ENCODE results near the gene CNTNAP2. TPM values are rescaled to one million over a fixed set of nuclear protein-coding genes. Genes with fewer than 3 reads are reported as not detected.

The CNTNAP2 gene
- polyA plus RNA-seq, 3 donors from 2014 or later = 0.94 to 1.1 TPM; not detected in 1

DNA sequence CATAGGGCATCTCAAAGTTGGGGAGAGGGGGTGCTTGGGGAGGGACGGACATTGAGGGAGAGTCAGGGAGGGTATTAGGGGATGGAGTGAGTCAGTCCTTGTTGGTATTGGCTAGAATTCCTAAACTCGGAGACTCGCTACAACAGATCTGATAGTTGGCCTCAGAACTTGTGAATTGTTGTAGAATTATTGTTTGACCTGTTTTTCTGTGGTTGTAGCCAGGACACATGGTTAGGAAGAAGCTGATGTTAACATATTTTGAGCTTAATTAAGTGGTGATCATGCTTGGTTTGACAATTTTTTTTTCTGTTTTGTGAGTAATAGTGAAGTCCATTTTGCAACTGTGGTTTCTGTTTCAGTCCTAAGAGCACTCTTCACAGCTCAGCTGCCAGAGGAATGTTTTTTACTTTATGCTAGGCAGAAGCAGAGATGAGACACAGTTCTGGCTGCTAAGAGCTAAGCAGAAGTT lies 1283.7 kb downstream of the CNTNAP2 start:
- no peaks in the 10 kb centered on the region for H3K4me1 Mint-ChIP-seq
- H3K27me3 Mint-ChIP-seq (ENCODE audit: low read depth in 3 of 3) = peaks cover 0 to 2% (median 0%) of the 10 kb centered on the region in 3 donors
- peaks cover 6 to 46% (median 9%) of the 10 kb centered on the region in 6 donors for H3K9me3 Mint-ChIP-seq
- H3K27ac Mint-ChIP-seq = no peak overlapping the region
- H3K4me3 Mint-ChIP-seq = no peak overlapping the region
- no peak for DNase-seq
- H3K36me3 Mint-ChIP-seq = peaks cover 0 to 3% (median 0%) of the 10 kb centered on the region in 3 donors

GRCh38 chr7:147400925-147401324 lies 1284.3 kb downstream of the CNTNAP2 start:
- DNase-seq = no peak
- Mint-ChIP-seq H3K4me1 (no peaks in the 10 kb centered on the region), H3K27me3 (ENCODE audit: low read depth in 3 of 3) (peaks cover 0 to 2% (median 0%) of the 10 kb centered on the region in 3 donors), H3K36me3 (peaks cover 0 to 3% (median 2%) of the 10 kb centered on the region in 3 donors), H3K27ac (no peak overlapping the region), H3K4me3 (no peak overlapping the region), H3K9me3 (peaks cover 7 to 46% (median 10%) of the 10 kb centered on the region in 6 donors)

DNA sequence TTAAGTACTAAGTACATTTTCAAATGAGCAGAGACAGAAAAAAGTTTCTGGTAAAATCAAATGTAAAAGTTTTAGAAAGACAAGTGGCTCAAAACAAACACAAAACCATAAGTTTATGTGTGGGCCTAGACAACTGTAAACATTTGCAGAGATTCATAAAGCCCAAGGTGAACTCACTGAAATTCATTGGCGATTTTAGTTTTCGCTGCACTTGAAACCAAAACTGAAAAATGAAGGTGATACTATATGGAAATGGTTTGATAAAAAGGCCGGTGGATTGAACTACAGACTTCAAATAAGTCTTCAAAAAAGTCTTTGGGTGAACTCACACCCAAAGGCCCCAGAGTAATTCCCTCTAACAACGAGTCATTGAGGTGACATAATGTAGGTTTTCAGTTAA lies 1289.0 kb downstream of the CNTNAP2 start:
- Mint-ChIP-seq H3K4me3 (no peak overlapping the region), H3K36me3 (peaks cover 0 to 4% (median 0%) of the 10 kb centered on the region in 3 donors), H3K27ac (no peak overlapping the region), H3K4me1 (no peaks in the 10 kb centered on the region), H3K9me3 (peaks cover 4 to 45% (median 17%) of the 10 kb centered on the region in 6 donors), H3K27me3 (ENCODE audit: low read depth in 3 of 3) (no peaks in the 10 kb centered on the region)
- DNase-seq = no peak

GRCh38 chr7:147406521-147407135 lies 1290.0 kb downstream of the CNTNAP2 start:
- Mint-ChIP-seq H3K9me3 (peaks cover 4 to 38% (median 18%) of the 10 kb centered on the region in 6 donors), H3K27ac (no peak overlapping the region), H3K27me3 (ENCODE audit: low read depth in 3 of 3) (no peaks in the 10 kb centered on the region), H3K4me3 (no peak overlapping the region), H3K4me1 (no peaks in the 10 kb centered on the region), H3K36me3 (peaks cover 0 to 4% (median 0%) of the 10 kb centered on the region in 3 donors)
- no peak for DNase-seq

- Mint-ChIP-seq H3K36me3 (peaks cover 0 to 3% (median 0%) of the 10 kb centered on the region in 3 donors), H3K27me3 (ENCODE audit: low read depth in 3 of 3) (peaks cover 0 to 2% (median 1%) of the 10 kb centered on the region in 3 donors), H3K27ac (no peak overlapping the region), H3K9me3 (peaks cover 9 to 37% (median 18%) of the 10 kb centered on the region in 6 donors), H3K4me1 (peaks cover 1 to 10% of the 10 kb centered on the region in 2 donors), H3K4me3 (no peak overlapping the region)
- no peak for DNase-seq
Measured at GRCh38 chr7:147411096-147411495, 1294.5 kb downstream of the CNTNAP2 start.

DNA sequence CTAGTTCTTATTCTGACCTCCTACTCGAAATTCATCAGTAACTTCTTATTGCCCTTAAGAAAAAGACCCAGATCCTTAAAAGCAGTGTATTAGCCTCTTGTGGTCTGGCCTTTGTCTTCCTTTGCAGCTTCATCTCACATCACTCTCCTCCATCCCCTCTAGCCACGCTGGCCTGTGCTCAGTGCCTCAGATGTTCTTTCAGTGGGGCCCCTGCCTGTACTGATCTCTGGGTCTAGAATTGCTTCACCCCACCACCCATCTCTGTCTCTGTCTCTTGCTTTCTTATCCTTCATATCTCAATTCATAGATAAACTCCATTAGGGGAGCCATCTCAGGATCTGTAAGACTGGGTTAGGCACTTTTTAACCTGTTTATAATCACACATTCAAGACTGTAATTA lies 1295.5 kb downstream of the CNTNAP2 start:
- H3K27ac Mint-ChIP-seq = no peak overlapping the region
- peaks cover 0 to 3% (median 0%) of the 10 kb centered on the region in 3 donors for H3K36me3 Mint-ChIP-seq
- peaks cover 9 to 30% (median 18%) of the 10 kb centered on the region in 6 donors for H3K9me3 Mint-ChIP-seq
- peaks cover 3 to 13% of the 10 kb centered on the region in 2 donors for H3K4me1 Mint-ChIP-seq
- no peak overlapping the region for H3K4me3 Mint-ChIP-seq
- peaks cover 0 to 2% (median 1%) of the 10 kb centered on the region in 3 donors for H3K27me3 Mint-ChIP-seq (ENCODE audit: low read depth in 3 of 3)
- DNase-seq = no peak

- no peak for DNase-seq
- Mint-ChIP-seq H3K9me3 (peaks cover 9 to 28% (median 17%) of the 10 kb centered on the region in 6 donors), H3K4me1 (peaks cover 3 to 13% of the 10 kb centered on the region in 2 donors), H3K27me3 (ENCODE audit: low read depth in 3 of 3) (peaks cover 0 to 2% (median 1%) of the 10 kb centered on the region in 3 donors), H3K36me3 (peaks cover 0 to 3% (median 0%) of the 10 kb centered on the region in 3 donors), H3K27ac (no peak overlapping the region), H3K4me3 (no peak overlapping the region)
Measured at GRCh38 chr7:147412782-147413556, 1296.4 kb downstream of the CNTNAP2 start.

DNA sequence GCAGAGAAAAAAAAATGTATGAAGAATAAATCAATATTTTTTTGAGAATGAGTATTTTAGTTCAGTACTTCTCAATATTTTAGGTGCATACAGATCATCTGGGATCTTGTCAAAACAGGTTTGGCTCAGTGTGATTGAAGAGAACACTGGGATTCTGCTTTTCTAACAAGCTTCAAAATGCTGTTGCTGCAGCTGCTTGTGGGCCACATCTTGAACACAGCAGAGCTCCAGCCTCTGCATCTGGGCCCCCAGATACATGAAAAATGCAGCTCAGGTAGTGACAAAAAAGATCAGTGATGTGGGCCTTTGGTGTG lies 1296.9 kb downstream of the CNTNAP2 start:
- Mint-ChIP-seq H3K27ac (no peak overlapping the region), H3K9me3 (peaks cover 9 to 24% (median 15%) of the 10 kb centered on the region in 6 donors), H3K27me3 (ENCODE audit: low read depth in 3 of 3) (peaks cover 0 to 2% (median 1%) of the 10 kb centered on the region in 3 donors), H3K36me3 (peaks cover 0 to 3% (median 0%) of the 10 kb centered on the region in 3 donors), H3K4me3 (no peak overlapping the region), H3K4me1 (peaks cover 3 to 13% of the 10 kb centered on the region in 2 donors)
- DNase-seq = no peak

DNA sequence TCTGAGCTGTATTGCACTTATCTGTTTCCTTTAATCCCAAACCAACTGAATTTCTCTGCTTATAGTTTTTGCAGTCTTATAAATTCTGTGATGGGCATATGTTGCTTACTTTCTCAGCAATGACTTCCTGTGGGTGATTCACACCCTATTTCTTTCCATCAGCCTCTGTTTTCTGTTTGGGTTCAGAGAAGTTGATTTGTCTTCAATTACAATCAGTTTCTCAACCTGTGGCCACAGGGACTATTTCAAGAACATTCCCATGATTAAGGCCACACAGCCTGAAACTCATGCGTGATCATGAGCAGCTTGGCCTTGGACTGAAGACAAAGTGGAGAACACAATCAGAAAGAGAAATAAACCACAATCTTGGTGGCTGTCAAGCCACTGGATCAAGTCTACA lies 1299.4 kb downstream of the CNTNAP2 start:
- peaks cover 0 to 3% (median 0%) of the 10 kb centered on the region in 3 donors for H3K36me3 Mint-ChIP-seq
- no peak for DNase-seq
- no peak overlapping the region for H3K4me3 Mint-ChIP-seq
- H3K4me1 Mint-ChIP-seq = peaks cover 3 to 13% of the 10 kb centered on the region in 2 donors
- H3K27ac Mint-ChIP-seq = no peak overlapping the region
- H3K27me3 Mint-ChIP-seq (ENCODE audit: low read depth in 3 of 3) = peaks cover 0 to 2% (median 1%) of the 10 kb centered on the region in 3 donors
- peaks cover 8 to 18% (median 12%) of the 10 kb centered on the region in 6 donors for H3K9me3 Mint-ChIP-seq

GRCh38 chr7:147418966-147419365 lies 1302.4 kb downstream of the CNTNAP2 start:
- Mint-ChIP-seq H3K27ac (no peak overlapping the region), H3K27me3 (ENCODE audit: low read depth in 3 of 3) (no peaks in the 10 kb centered on the region), H3K4me1 (peaks cover 3 to 13% of the 10 kb centered on the region in 2 donors), H3K36me3 (no peaks in the 10 kb centered on the region), H3K4me3 (no peak overlapping the region), H3K9me3 (peaks cover 1 to 12% (median 8%) of the 10 kb centered on the region in 6 donors)
- no peak for DNase-seq

GRCh38 chr7:147423875-147424274 lies 1307.3 kb downstream of the CNTNAP2 start:
- DNase-seq = no peak
- no peaks in the 10 kb centered on the region for H3K4me1 Mint-ChIP-seq
- H3K36me3 Mint-ChIP-seq = peaks cover 0 to 8% (median 0%) of the 10 kb centered on the region in 3 donors
- no peak overlapping the region for H3K27ac Mint-ChIP-seq
- H3K27me3 Mint-ChIP-seq (ENCODE audit: low read depth in 3 of 3) = no peaks in the 10 kb centered on the region
- no peak overlapping the region for H3K4me3 Mint-ChIP-seq
- peaks cover 2 to 23% (median 8%) of the 10 kb centered on the region in 6 donors for H3K9me3 Mint-ChIP-seq

- H3K4me3 Mint-ChIP-seq = no peak overlapping the region
- H3K27me3 Mint-ChIP-seq (ENCODE audit: low read depth in 3 of 3) = no peaks in the 10 kb centered on the region
Measured at GRCh38 chr7:147428075-147428474, 1311.5 kb downstream of the CNTNAP2 start.

GRCh38 chr7:147429961-147430360 lies 1313.4 kb downstream of the CNTNAP2 start:
- H3K9me3 Mint-ChIP-seq = peaks cover 4 to 52% (median 13%) of the 10 kb centered on the region in 6 donors
- H3K4me1 Mint-ChIP-seq = peaks cover 5 to 9% of the 10 kb centered on the region in 2 donors
- H3K27ac Mint-ChIP-seq = no peak overlapping the region
- no peak overlapping the region for H3K4me3 Mint-ChIP-seq
- DNase-seq = no peak
- H3K36me3 Mint-ChIP-seq = peaks cover 0 to 12% (median 0%) of the 10 kb centered on the region in 3 donors
- H3K27me3 Mint-ChIP-seq (ENCODE audit: low read depth in 3 of 3) = no peaks in the 10 kb centered on the region

More at GRCh38 chr7:147428075-147428474, 1311.5 kb downstream of the CNTNAP2 start:
- Mint-ChIP-seq H3K9me3 (peaks cover 4 to 46% (median 11%) of the 10 kb centered on the region in 6 donors), H3K27ac (no peak overlapping the region), H3K4me1 (no peaks in the 10 kb centered on the region), H3K36me3 (peaks cover 0 to 12% (median 0%) of the 10 kb centered on the region in 3 donors)
- no peak for DNase-seq

GRCh38 chr7:147432079-147432478 lies 1315.5 kb downstream of the CNTNAP2 start:
- peaks cover 0 to 42% (median 5%) of the 10 kb centered on the region in 6 donors for H3K9me3 Mint-ChIP-seq
- H3K4me1 Mint-ChIP-seq = peaks cover 5 to 10% of the 10 kb centered on the region in 2 donors
- peaks cover 0 to 8% (median 0%) of the 10 kb centered on the region in 3 donors for H3K36me3 Mint-ChIP-seq
- no peak overlapping the region for H3K27ac Mint-ChIP-seq
- no peak for DNase-seq
- no peak overlapping the region for H3K4me3 Mint-ChIP-seq
- H3K27me3 Mint-ChIP-seq (ENCODE audit: low read depth in 3 of 3) = no peaks in the 10 kb centered on the region

All from immature natural killer cell (primary cell).